ENCODE data around the gene TAF6L.
A peak's percentile ranks its signal among the peaks of the same experiment; 100 is the strongest.

TAF6L gene

DNA sequence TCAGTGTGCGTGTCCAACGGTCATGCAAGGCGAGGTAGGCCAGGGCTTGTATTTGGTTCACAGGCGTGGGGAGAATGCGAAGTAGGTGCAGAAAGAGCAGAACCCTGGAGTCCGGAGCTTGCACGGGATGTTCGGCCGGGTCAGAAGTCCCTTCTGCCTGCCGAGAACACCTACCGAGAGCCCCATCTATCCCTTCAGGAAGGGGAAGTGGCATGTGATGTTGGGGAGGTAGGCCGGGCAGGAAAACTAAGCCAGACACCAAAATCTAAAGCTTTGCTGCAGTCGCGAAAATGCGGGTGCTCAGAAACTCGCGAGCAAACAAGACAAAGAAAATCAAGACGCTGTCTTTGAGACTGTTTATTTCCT is 435 bp upstream of the TAF6L start:
- Histone ChIP-seq H3K27me3 (replicated peaks; ENCODE audit: control insufficient read depth, insufficient read depth, low read length) (no peaks in the 10 kb centered on the region), H3K4me3 (ENCODE audit: low read length) (peak overlapping the region; percentile 85), H3K9me3 (ENCODE audit: control insufficient read depth, low read length) (no peaks in the 10 kb centered on the region), H3K4me1 (ENCODE audit: control insufficient read depth, insufficient read depth, low read length) (peaks cover 19% of the 10 kb centered on the region), H3K36me3 (ENCODE audit: control insufficient read depth, insufficient read depth, low read length, severe bottlenecking) (peaks cover 21% of the 10 kb centered on the region), H3K9ac (ENCODE audit: low read length) (peak overlapping the region; percentile 80)
- DNase-seq (ENCODE audit: low read depth): no peak

DNA sequence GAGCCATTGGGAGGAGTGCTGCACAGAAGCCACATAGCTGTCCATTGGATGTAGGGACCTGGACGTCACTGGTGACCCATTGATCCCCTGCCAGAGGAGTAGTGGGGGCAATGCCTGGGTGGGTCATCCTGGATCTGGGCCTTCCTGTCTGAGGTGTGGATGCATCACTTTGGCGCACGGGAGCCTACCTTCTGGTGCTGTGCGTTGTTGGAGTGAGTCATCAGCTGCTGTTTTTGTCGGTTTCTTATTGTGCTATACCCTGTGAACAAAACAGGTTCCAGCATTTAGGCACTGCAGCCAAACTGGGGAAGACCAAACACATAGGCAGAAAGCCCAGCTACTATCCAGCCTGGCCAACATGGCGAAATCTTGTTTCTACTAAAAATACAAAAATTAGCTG is 3.2 kb downstream of the TAF6L start:
- Histone ChIP-seq H3K9ac (ENCODE audit: low read length) (no peak overlapping the region), H3K4me1 (ENCODE audit: control insufficient read depth, insufficient read depth, low read length) (peaks cover 19% of the 10 kb centered on the region), H3K4me3 (ENCODE audit: low read length) (no peak overlapping the region), H3K36me3 (ENCODE audit: control insufficient read depth, insufficient read depth, low read length, severe bottlenecking) (peaks cover 28% of the 10 kb centered on the region), H3K27me3 (replicated peaks; ENCODE audit: control insufficient read depth, insufficient read depth, low read length) (no peaks in the 10 kb centered on the region), H3K9me3 (ENCODE audit: control insufficient read depth, low read length) (no peaks in the 10 kb centered on the region)
- no peak for DNase-seq (ENCODE audit: low read depth)

GRCh38 chr11:62775646-62776045 is 4.5 kb downstream of the TAF6L start:
- H3K9me3 ChIP-seq (ENCODE audit: control insufficient read depth, low read length): no peaks in the 10 kb centered on the region
- no peak for DNase-seq (ENCODE audit: low read depth)

GRCh38 chr11:62777389-62777788 is 6.2 kb downstream of the TAF6L start:
- Histone ChIP-seq H3K9ac (ENCODE audit: low read length) (no peak overlapping the region), H3K36me3 (ENCODE audit: control insufficient read depth, insufficient read depth, low read length, severe bottlenecking) (peaks cover 41% of the 10 kb centered on the region), H3K4me1 (ENCODE audit: control insufficient read depth, insufficient read depth, low read length) (no peaks in the 10 kb centered on the region), H3K9me3 (ENCODE audit: control insufficient read depth, low read length) (no peaks in the 10 kb centered on the region), H3K27me3 (replicated peaks; ENCODE audit: control insufficient read depth, insufficient read depth, low read length) (no peaks in the 10 kb centered on the region), H3K4me3 (ENCODE audit: low read length) (no peak overlapping the region)
- no peak for DNase-seq (ENCODE audit: low read depth)

More at GRCh38 chr11:62775646-62776045, 4.5 kb downstream of the TAF6L start:
- no peak overlapping the region for H3K4me3 ChIP-seq (ENCODE audit: low read length)
- peaks cover 32% of the 10 kb centered on the region for H3K36me3 ChIP-seq (ENCODE audit: control insufficient read depth, insufficient read depth, low read length, severe bottlenecking)
- H3K27me3 ChIP-seq (replicated peaks; ENCODE audit: control insufficient read depth, insufficient read depth, low read length): no peaks in the 10 kb centered on the region
- H3K9ac ChIP-seq (ENCODE audit: low read length): no peak overlapping the region
- H3K4me1 ChIP-seq (ENCODE audit: control insufficient read depth, insufficient read depth, low read length): peaks cover 9% of the 10 kb centered on the region

GRCh38 chr11:62778441-62778840 is 7.2 kb downstream of the TAF6L start:
- Histone ChIP-seq H3K9ac (ENCODE audit: low read length) (no peak overlapping the region), H3K4me3 (ENCODE audit: low read length) (no peak overlapping the region), H3K9me3 (ENCODE audit: control insufficient read depth, low read length) (no peaks in the 10 kb centered on the region), H3K36me3 (ENCODE audit: control insufficient read depth, insufficient read depth, low read length, severe bottlenecking) (peaks cover 46% of the 10 kb centered on the region), H3K27me3 (replicated peaks; ENCODE audit: control insufficient read depth, insufficient read depth, low read length) (no peaks in the 10 kb centered on the region), H3K4me1 (ENCODE audit: control insufficient read depth, insufficient read depth, low read length) (no peaks in the 10 kb centered on the region)
- no peak for DNase-seq (ENCODE audit: low read depth)

DNA sequence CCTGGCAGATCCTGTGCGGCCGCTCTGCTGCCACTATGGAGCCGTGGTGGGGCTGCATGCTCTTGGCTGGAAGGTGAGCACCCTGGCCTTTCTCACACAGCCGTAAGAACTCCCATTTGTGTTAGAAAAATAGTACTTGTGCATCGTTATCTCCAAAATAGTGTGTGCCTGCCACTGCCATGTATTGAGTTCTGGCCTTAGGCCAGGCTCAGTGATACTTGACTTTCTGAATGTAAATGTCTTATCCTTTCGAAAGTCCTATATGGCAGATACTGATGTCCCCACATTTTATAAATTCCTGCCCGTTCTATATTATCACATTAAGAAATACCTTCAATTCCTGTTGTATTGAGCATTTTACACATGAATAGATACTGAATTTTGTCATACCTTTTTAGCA is 11.6 kb downstream of the TAF6L start:
- no peaks in the 10 kb centered on the region for H3K27me3 ChIP-seq (replicated peaks; ENCODE audit: control insufficient read depth, insufficient read depth, low read length)
- H3K9ac ChIP-seq (ENCODE audit: low read length): no peak overlapping the region
- peaks cover 33% of the 10 kb centered on the region for H3K36me3 ChIP-seq (ENCODE audit: control insufficient read depth, insufficient read depth, low read length, severe bottlenecking)
- no peak for DNase-seq (ENCODE audit: low read depth)
- H3K4me3 ChIP-seq (ENCODE audit: low read length): no peak overlapping the region
- peaks cover 8% of the 10 kb centered on the region for H3K4me1 ChIP-seq (ENCODE audit: control insufficient read depth, insufficient read depth, low read length)
- no peaks in the 10 kb centered on the region for H3K9me3 ChIP-seq (ENCODE audit: control insufficient read depth, low read length)

GRCh38 chr11:62786318-62787004 is 15.3 kb downstream of the TAF6L start:
- peak; percentile 97 for DNase-seq (ENCODE audit: low read depth)
- Histone ChIP-seq H3K27me3 (replicated peaks; ENCODE audit: control insufficient read depth, insufficient read depth, low read length) (no peaks in the 10 kb centered on the region), H3K4me1 (ENCODE audit: control insufficient read depth, insufficient read depth, low read length) (peaks cover 25% of the 10 kb centered on the region), H3K9me3 (ENCODE audit: control insufficient read depth, low read length) (no peaks in the 10 kb centered on the region), H3K9ac (ENCODE audit: low read length) (peak overlapping the region; percentile 89), H3K4me3 (ENCODE audit: low read length) (peak overlapping the region; percentile 89), H3K36me3 (ENCODE audit: control insufficient read depth, insufficient read depth, low read length, severe bottlenecking) (peaks cover 35% of the 10 kb centered on the region)

- peak within 1 kb of the TSS; percentile 89 for H3K4me3 ChIP-seq (ENCODE audit: low read length)
- H3K9ac ChIP-seq (ENCODE audit: low read length): peak within 1 kb of the TSS; percentile 89
- H3K4me1 ChIP-seq (ENCODE audit: control insufficient read depth, insufficient read depth, low read length): peaks cover 27% of the 10 kb centered on the region
- peaks cover 30% of the 10 kb centered on the region for H3K36me3 ChIP-seq (ENCODE audit: control insufficient read depth, insufficient read depth, low read length, severe bottlenecking)
- H3K27me3 ChIP-seq (replicated peaks; ENCODE audit: control insufficient read depth, insufficient read depth, low read length): no peaks in the 10 kb centered on the region
- DNase-seq (ENCODE audit: low read depth): peak; percentile 100
- H3K9me3 ChIP-seq (ENCODE audit: control insufficient read depth, low read length): no peaks in the 10 kb centered on the region
Observed at GRCh38 chr11:62787005-62787759, 16.0 kb downstream of the TAF6L start, which contains the start of gene TMEM179B. Gene TMEM179B (plus strand): TSS chr11:62787402. CDS start chr11:62787432, 30 bp downstream.

GRCh38 chr11:62788991-62789390 is 17.8 kb downstream of the TAF6L start:
- Histone ChIP-seq H3K36me3 (ENCODE audit: control insufficient read depth, insufficient read depth, low read length, severe bottlenecking) (peaks cover 38% of the 10 kb centered on the region), H3K4me3 (ENCODE audit: low read length) (no peak overlapping the region)

DNA sequence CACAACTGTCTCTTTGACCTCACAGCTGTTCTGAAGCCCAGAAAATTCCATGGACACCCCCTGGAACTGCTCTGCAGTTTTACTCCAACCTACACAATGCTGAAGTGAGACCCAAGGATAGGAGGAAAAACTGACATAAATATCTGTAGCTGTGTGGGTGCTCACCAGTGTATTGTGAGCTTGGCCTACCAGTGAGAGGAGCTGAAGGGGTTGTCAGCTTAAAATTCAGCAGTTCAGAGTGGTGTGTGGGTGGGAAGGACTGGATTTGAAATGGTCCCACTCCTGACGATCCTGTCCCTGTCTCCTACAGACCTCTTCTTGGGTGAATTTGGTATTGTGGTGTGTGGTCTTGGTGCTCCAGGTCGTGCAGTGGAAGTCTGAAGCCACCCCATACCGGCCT is 18.4 kb downstream of the TAF6L start:
- Histone ChIP-seq H3K9ac (ENCODE audit: low read length) (no peak overlapping the region), H3K4me3 (ENCODE audit: low read length) (no peak overlapping the region), H3K36me3 (ENCODE audit: control insufficient read depth, insufficient read depth, low read length, severe bottlenecking) (peaks cover 44% of the 10 kb centered on the region), H3K4me1 (ENCODE audit: control insufficient read depth, insufficient read depth, low read length) (peaks cover 31% of the 10 kb centered on the region), H3K27me3 (replicated peaks; ENCODE audit: control insufficient read depth, insufficient read depth, low read length) (no peaks in the 10 kb centered on the region), H3K9me3 (ENCODE audit: control insufficient read depth, low read length) (no peaks in the 10 kb centered on the region)
- DNase-seq (ENCODE audit: low read depth): no peak

More at GRCh38 chr11:62788991-62789390, 17.8 kb downstream of the TAF6L start:
- no peak for DNase-seq (ENCODE audit: low read depth)
- Histone ChIP-seq H3K27me3 (replicated peaks; ENCODE audit: control insufficient read depth, insufficient read depth, low read length) (no peaks in the 10 kb centered on the region), H3K9ac (ENCODE audit: low read length) (peak overlapping the region; percentile 23), H3K4me1 (ENCODE audit: control insufficient read depth, insufficient read depth, low read length) (peaks cover 31% of the 10 kb centered on the region), H3K9me3 (ENCODE audit: control insufficient read depth, low read length) (no peaks in the 10 kb centered on the region)

DNA sequence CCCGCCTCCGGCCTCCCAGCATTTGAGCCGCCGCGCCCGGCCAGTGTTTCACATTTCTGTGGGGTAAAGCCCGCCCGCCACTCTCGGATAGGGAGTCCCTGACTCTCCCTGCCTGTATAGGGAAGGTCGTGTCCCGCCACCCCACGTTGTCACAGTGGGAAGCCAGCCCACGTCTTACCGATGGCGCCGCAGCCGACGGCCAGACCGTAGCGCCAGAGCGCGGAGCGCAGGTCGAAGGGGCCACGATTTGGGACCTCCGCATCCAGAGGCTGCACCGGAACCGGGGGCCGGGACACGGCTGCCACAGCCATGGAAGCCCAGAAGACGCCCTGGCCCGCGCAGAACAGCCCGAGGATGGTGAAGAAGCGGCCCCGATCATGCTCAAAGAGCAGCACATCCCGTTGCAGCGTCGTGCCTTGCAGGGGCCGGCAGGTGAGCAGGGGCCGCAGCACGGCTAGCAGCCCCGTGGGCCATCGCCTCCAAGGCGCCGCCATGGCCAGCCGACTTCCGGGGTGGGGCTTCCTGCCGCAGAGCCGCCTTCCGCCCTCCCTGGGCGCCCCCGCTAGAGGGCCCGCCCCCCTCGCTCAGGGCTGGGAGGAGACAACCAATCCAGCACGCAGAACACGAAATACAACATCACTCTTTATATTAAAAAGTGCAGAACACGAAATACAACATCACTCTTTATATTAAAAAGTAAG is 20.5 kb downstream of the TAF6L start, which contains the start of gene TMEM223:
TSS of gene TMEM223 (minus strand) at position 506 of the 701 bp plus-strand sequence. CDS start at position 494, 12 bp downstream.
- H3K4me1 ChIP-seq (ENCODE audit: control insufficient read depth, insufficient read depth, low read length): peaks cover 23% of the 10 kb centered on the region
- peak; percentile 96 for DNase-seq (ENCODE audit: low read depth)
- H3K4me3 ChIP-seq (ENCODE audit: low read length): peak within 1 kb of the TSS; percentile 88
- H3K9ac ChIP-seq (ENCODE audit: low read length): peak within 1 kb of the TSS; percentile 93
- peaks cover 61% of the 10 kb centered on the region for H3K36me3 ChIP-seq (ENCODE audit: control insufficient read depth, insufficient read depth, low read length, severe bottlenecking)
- H3K9me3 ChIP-seq (ENCODE audit: control insufficient read depth, low read length): no peaks in the 10 kb centered on the region
- H3K27me3 ChIP-seq (replicated peaks; ENCODE audit: control insufficient read depth, insufficient read depth, low read length): no peaks in the 10 kb centered on the region

All from adipocyte (in vitro differentiated cells).